Mesenchymal stem cell (in vitro differentiated cells and primary cell): ENCODE data around the gene SLC5A3.

ENCODE experiments used
- DNase-seq: peaks from one replicate; pipeline ENCODE4 v3.0.0-alpha.2; 2013
- H2AFZ ChIP-seq: one replicate; pipeline ENCODE4 v1.6.1; 2013; ENCODE audit warnings: low read depth, mild to moderate bottlenecking, control low read depth, inconsistent platforms, low read length, moderate library complexity
- H2AK5ac ChIP-seq: 2 replicates; pipeline ENCODE4 v1.6.1; 2013; ENCODE audit warnings: low read length, moderate library complexity, mild to moderate bottlenecking, inconsistent platforms; ENCODE audit not compliant: severe bottlenecking
- H2BK120ac ChIP-seq: one replicate; pipeline ENCODE4 v1.6.1; 2013; ENCODE audit warnings: low read depth, mild to moderate bottlenecking, inconsistent platforms, low read length, moderate library complexity
- H2BK12ac ChIP-seq, 2 experiments: one replicate each; pipeline ENCODE4 v1.6.1; 2013; ENCODE audit warnings: inconsistent platforms in 2 of 2, low read length in 2 of 2, mild to moderate bottlenecking in 2 of 2, moderate library complexity in 2 of 2, control low read depth in 1 of 2
- H2BK15ac ChIP-seq: one replicate; pipeline ENCODE4 v1.6.1; 2013; ENCODE audit warnings: mild to moderate bottlenecking, low read depth, inconsistent platforms; ENCODE audit not compliant: poor library complexity, severe bottlenecking
- H2BK5ac ChIP-seq: 2 replicates; pipeline ENCODE4 v1.6.1; 2013; ENCODE audit warnings: low read depth, mild to moderate bottlenecking, low read length, control low read depth, inconsistent platforms; ENCODE audit not compliant: poor library complexity, severe bottlenecking
- H3K14ac ChIP-seq, 2 experiments: one replicate each; pipeline ENCODE4 v1.6.1; 2013; ENCODE audit warnings: inconsistent platforms in 2 of 2, low read length in 2 of 2, control low read depth in 1 of 2, mild to moderate bottlenecking in 1 of 2, moderate library complexity in 1 of 2
- H3K18ac ChIP-seq, 2 experiments: one replicate each; pipeline ENCODE4 v1.6.1; 2013; ENCODE audit warnings: inconsistent platforms in 2 of 2, low read length in 2 of 2, control low read depth in 1 of 2, low read depth in 1 of 2, mild to moderate bottlenecking in 1 of 2
- H3K23ac ChIP-seq, 2 experiments: one replicate each; pipeline ENCODE4 v1.6.1; 2013; ENCODE audit warnings: inconsistent platforms in 2 of 2, low read length in 2 of 2, mild to moderate bottlenecking in 2 of 2, moderate library complexity in 2 of 2, control low read depth in 1 of 2
- H3K27ac ChIP-seq: 2 replicates; pipeline ENCODE4 v1.5.1; 2013; ENCODE audit warnings: mild to moderate bottlenecking, moderate library complexity, low read length, control low read depth, inconsistent platforms; ENCODE audit not compliant: poor library complexity, severe bottlenecking
- H3K27me3 ChIP-seq, 2 experiments: 2 replicates each; pipeline versions ENCODE4 v1.6.1 to v1.7.0; 2013; ENCODE audit warnings: low read length in 2 of 2, mild to moderate bottlenecking in 2 of 2, moderate library complexity in 2 of 2, control low read depth in 1 of 2, inconsistent platforms in 1 of 2; ENCODE audit not compliant: control insufficient read depth in 1 of 2, insufficient read depth in 1 of 2
- H3K36me3 ChIP-seq, 2 experiments: 2 replicates each; pipeline versions ENCODE4 v1.6.1 to v1.7.0; 2013; ENCODE audit warnings: low read length in 2 of 2, control low read depth in 1 of 2, inconsistent platforms in 1 of 2, low read depth in 1 of 2, mild to moderate bottlenecking in 1 of 2; ENCODE audit not compliant: insufficient read depth in 2 of 2, control insufficient read depth in 1 of 2
- H3K4ac ChIP-seq, 2 experiments: one replicate each; pipeline ENCODE4 v1.6.1; 2013; ENCODE audit warnings: inconsistent platforms in 2 of 2, low read length in 2 of 2, mild to moderate bottlenecking in 2 of 2, moderate library complexity in 2 of 2, control low read depth in 1 of 2, low read depth in 1 of 2
- H3K4me1 ChIP-seq: 2 replicates; pipeline ENCODE4 v1.6.1; 2013; ENCODE audit warnings: low read depth, low read length, control low read depth; ENCODE audit not compliant: control insufficient read depth, insufficient read depth
- H3K4me2 ChIP-seq: 2 replicates; pipeline ENCODE4 v1.6.1; 2013; ENCODE audit warnings: low read length, mild to moderate bottlenecking, inconsistent platforms; ENCODE audit not compliant: poor library complexity, severe bottlenecking
- H3K4me3 ChIP-seq, 2 experiments: 2 replicates each; pipeline versions ENCODE4 v1.5.1 to v1.7.0; 2013; ENCODE audit warnings: low read length in 2 of 2, mild to moderate bottlenecking in 2 of 2, control low read depth in 1 of 2, low read depth in 1 of 2; ENCODE audit not compliant: insufficient read depth in 1 of 2
- H3K79me1 ChIP-seq: replicated peaks from 2 replicates; pipeline ENCODE4 v1.6.1; 2013; ENCODE audit warnings: mild to moderate bottlenecking, control low read depth, low read length, inconsistent platforms; ENCODE audit not compliant: poor library complexity, severe bottlenecking
- H3K9ac ChIP-seq: 2 replicates; pipeline ENCODE4 v1.7.0; 2013; ENCODE audit warnings: mild to moderate bottlenecking, low read length, moderate library complexity
- H3K9me3 ChIP-seq: 2 replicates; pipeline ENCODE4 v1.7.0; 2013; ENCODE audit warnings: mild to moderate bottlenecking, low read length; ENCODE audit not compliant: control insufficient read depth
- H4K8ac ChIP-seq: one replicate; pipeline ENCODE4 v1.6.1; 2013; ENCODE audit warnings: inconsistent platforms, mild to moderate bottlenecking, low read length, moderate library complexity
- H4K91ac ChIP-seq: one replicate; pipeline ENCODE4 v1.6.1; 2013; ENCODE audit warnings: mild to moderate bottlenecking, low read length, inconsistent platforms
- WGBS: methylation state at CpG from one replicate; pipeline ENCODE4 v1.1.7; 2013; ENCODE audit warnings: mixed read lengths; 5-methylcytosine and 5-hydroxymethylcytosine counted together

The SLC5A3 gene

DNA sequence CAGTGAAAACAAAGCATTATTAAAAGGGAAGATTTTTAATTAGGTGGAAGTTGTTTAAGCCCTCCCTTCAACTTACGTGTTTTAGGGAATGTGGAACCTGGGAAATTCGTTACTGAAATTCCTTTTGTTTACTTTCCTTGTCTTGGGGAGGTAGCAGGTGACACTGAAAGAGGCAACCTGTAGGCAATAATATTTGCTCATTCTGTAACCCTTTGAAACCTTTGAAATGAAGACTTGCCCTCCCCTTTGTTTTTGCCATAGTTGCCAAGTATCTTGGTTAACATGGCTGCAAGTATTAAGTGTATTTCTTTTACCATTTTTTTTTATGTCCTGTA, 1.7 kb downstream of the SLC5A3 start:
- Histone ChIP-seq H3K9ac (peak overlapping the region; percentile 99), H4K8ac (no peak overlapping the region), H2BK5ac (no peak overlapping the region), H2BK12ac (no peak overlapping the region), H3K79me1 (no peaks in the 10 kb centered on the region), H2BK15ac (no peak overlapping the region), H3K4ac (no peak overlapping the region), H3K27ac (peak overlapping the region; percentile 33), H3K18ac (no peak overlapping the region), H3K9me3 (no peaks in the 10 kb centered on the region), H3K27me3 (no peaks in the 10 kb centered on the region), H3K14ac (no peak overlapping the region), H2BK120ac (no peak overlapping the region), H2AFZ (no peak overlapping the region), H3K4me2 (peak overlapping the region; percentile 85), H2AK5ac (no peak overlapping the region), H4K91ac (no peak overlapping the region), H3K23ac (no peak overlapping the region), H3K4me3 (peak overlapping the region; percentile 87 to 93), H3K4me1 (peaks cover 10% of the 10 kb centered on the region), H3K36me3 (peaks cover 0 to 56% of the 10 kb centered on the region in 2 experiments)
- no peak for DNase-seq
- 33% methylated on average over 2 of the region's 2 CpGs for WGBS

DNA sequence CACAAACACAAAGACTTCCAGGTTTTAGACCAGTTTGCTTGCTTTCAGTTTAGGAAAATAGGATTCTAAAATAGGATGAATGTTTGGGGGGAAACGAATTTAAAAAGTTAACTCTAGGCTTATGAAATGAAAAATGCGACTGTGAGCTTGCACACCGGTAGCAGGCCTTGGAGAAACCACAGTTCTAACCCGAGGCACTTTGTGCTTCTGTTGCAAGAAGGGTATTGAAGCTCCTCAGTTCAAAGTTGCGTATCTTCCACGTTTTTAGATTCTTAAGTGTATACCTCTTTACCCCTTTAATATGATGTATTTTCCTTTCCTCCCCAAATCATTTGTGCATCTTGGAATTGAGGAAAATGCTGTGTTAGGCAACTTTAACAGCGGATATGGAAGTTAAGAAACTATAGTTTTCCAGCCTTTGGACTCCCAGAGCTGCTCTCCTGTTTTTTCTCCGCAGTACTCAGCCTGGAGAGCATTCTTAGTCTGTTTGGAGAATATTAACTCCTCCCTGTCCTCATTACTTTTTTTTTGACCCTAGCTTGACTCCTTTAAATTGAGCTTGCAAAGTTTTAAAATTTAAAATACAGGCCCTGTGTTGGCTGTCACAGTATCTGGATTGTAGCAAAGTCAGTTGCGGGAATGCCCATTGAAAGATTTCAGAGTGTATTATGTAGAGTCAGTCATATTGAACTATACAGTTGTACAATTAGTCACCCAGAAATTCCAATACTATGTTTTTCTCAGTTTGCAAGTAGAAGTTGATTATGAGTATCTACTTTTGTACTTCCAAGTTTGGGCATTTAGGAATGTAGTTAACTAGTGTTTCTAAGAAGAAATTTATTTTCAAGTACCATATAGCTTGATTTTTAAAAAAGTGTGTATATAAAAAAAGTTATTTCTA, 2.6 kb downstream of the SLC5A3 start:
- WGBS = 71% methylated on average over 5 of the region's 9 CpGs
- H3K4me1 ChIP-seq = peaks cover 10% of the 10 kb centered on the region
- H3K4ac ChIP-seq = no peak overlapping the region
- H4K91ac ChIP-seq = no peak overlapping the region
- H3K14ac ChIP-seq = no peak overlapping the region
- no peak overlapping the region for H2BK120ac ChIP-seq
- no peaks in the 10 kb centered on the region for H3K27me3 ChIP-seq
- no peak overlapping the region for H2BK15ac ChIP-seq
- no peak overlapping the region for H2BK5ac ChIP-seq
- peak overlapping the region in 1 of 2 experiments; percentile 87 for H3K4me3 ChIP-seq
- peaks cover 0 to 65% of the 10 kb centered on the region in 2 experiments for H3K36me3 ChIP-seq
- H3K27ac ChIP-seq = no peak overlapping the region
- H3K79me1 ChIP-seq = no peaks in the 10 kb centered on the region
- no peak overlapping the region for H3K18ac ChIP-seq
- no peak overlapping the region for H3K23ac ChIP-seq
- no peak overlapping the region for H4K8ac ChIP-seq
- peak overlapping the region; percentile 85 for H3K4me2 ChIP-seq
- no peak overlapping the region for H2BK12ac ChIP-seq
- peak; percentile 31 for DNase-seq
- H3K9ac ChIP-seq = peak overlapping the region; percentile 99
- no peaks in the 10 kb centered on the region for H3K9me3 ChIP-seq
- H2AK5ac ChIP-seq = no peak overlapping the region
- H2AFZ ChIP-seq = no peak overlapping the region

DNA sequence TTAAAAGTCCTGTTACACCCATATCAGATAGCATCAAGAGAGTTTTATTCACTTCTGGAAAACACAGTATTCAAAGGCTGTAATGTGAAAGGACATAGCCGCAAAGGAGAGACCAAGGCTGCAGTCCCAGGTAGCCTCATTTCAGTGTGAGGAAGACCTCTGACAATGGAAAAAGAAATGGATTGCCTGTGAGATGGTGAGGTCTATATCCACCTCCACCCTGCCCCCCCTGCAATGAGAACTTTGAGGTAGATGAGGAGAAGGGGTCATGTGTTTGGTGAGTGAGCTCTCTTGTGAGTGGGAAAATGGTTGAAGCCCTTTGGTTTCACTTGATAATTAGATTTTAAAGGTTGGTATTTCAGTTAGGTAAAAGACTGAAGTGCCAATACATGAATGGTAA, 3.5 kb downstream of the SLC5A3 start:
- Histone ChIP-seq H3K18ac (no peak overlapping the region), H2AK5ac (peak overlapping the region; percentile 66), H3K23ac (no peak overlapping the region), H3K27me3 (no peaks in the 10 kb centered on the region), H4K91ac (no peak overlapping the region), H3K9me3 (no peaks in the 10 kb centered on the region), H3K36me3 (peaks cover 0 to 74% of the 10 kb centered on the region in 2 experiments), H2BK5ac (no peak overlapping the region), H3K14ac (no peak overlapping the region), H3K4ac (no peak overlapping the region), H2AFZ (no peak overlapping the region), H3K4me1 (peaks cover 10% of the 10 kb centered on the region), H3K79me1 (no peaks in the 10 kb centered on the region), H2BK15ac (no peak overlapping the region), H3K4me2 (peak overlapping the region; percentile 74), H3K4me3 (peak overlapping the region in 1 of 2 experiments; percentile 87), H3K27ac (peak overlapping the region; percentile 20), H3K9ac (peak overlapping the region; percentile 99), H2BK12ac (no peak overlapping the region), H2BK120ac (no peak overlapping the region), H4K8ac (no peak overlapping the region)
- WGBS = 100% methylated on average over 1 of the region's 1 CpG
- DNase-seq = no peak

DNA sequence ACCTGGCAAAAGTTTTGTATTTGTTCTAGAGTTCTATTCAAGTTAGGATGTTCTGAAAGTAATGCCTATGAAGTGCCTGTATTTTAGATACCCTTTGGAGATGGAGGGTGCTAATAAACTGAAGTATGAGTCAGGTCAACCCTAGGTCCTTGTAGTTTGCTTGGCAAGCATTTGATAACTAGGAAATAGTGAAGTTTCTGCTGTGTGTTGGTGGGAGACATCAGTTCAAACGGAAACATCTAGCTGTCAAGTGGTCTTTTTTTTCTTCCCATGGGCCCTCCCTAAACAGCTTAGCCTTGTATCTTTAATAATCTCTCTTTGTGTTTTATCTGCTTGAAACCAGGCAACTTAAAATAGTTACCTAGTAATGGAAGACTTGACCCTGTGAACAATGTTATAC, 4.5 kb downstream of the SLC5A3 start:
- H2AFZ ChIP-seq = no peak overlapping the region
- no peaks in the 10 kb centered on the region for H3K79me1 ChIP-seq
- peaks cover 4% of the 10 kb centered on the region for H3K4me1 ChIP-seq
- H3K23ac ChIP-seq = no peak overlapping the region
- WGBS = no CpG with 5 or more reads among the region's 1 CpG
- H3K14ac ChIP-seq = no peak overlapping the region
- H3K9me3 ChIP-seq = no peaks in the 10 kb centered on the region
- H3K27ac ChIP-seq = no peak overlapping the region
- no peak overlapping the region for H2BK5ac ChIP-seq
- H3K4me3 ChIP-seq = peak overlapping the region in 1 of 2 experiments; percentile 87
- peak overlapping the region; percentile 99 for H3K9ac ChIP-seq
- H2BK15ac ChIP-seq = no peak overlapping the region
- no peak overlapping the region for H2AK5ac ChIP-seq
- H3K36me3 ChIP-seq = peaks cover 0 to 84% of the 10 kb centered on the region in 2 experiments
- no peak overlapping the region for H3K4ac ChIP-seq
- no peak for DNase-seq
- no peak overlapping the region for H2BK120ac ChIP-seq
- no peak overlapping the region for H4K91ac ChIP-seq
- H3K4me2 ChIP-seq = peak overlapping the region; percentile 1
- no peak overlapping the region for H3K18ac ChIP-seq
- H4K8ac ChIP-seq = no peak overlapping the region
- H2BK12ac ChIP-seq = no peak overlapping the region
- no peaks in the 10 kb centered on the region for H3K27me3 ChIP-seq
